Measurements from ENCODE around the gene AK3.

- no peak for TF ChIP-seq EP300 (IDR thresholded peaks at IDR 0.05)
- no peak for TF ChIP-seq POLR2AphosphoS5 (IDR thresholded peaks at IDR 0.05)
- no peak for TF ChIP-seq CTCF (IDR thresholded peaks at IDR 0.05)
Measured at GRCh38 chr9:4721736-4722135, 19.3 kb downstream of the AK3 start.

Data from stomach (tissue), 4 donors.